GM23248 (cell line): ENCODE data around the gene UGT2B15. TPM values are rescaled to one million over a fixed set of nuclear protein-coding genes. Genes with fewer than 3 reads are reported as not detected.
"Not testable (repeated sequence)": the region's sequence is repeated elsewhere in the genome, so short reads cannot be mapped to it uniquely, and the experiment has no call there.

ENCODE experiments used
- DNase-seq: peaks from one replicate; pipeline ENCODE4 v3.0.0-alpha.2; 2015
- H2AFZ ChIP-seq: fragments of 200-600 bp; sonication (generic); 2 replicates; pipeline ENCODE4 v1.6.1; 2016; ENCODE audit warnings: antibody characterized with exemption
- H3F3A ChIP-seq: fragments of 200-600 bp; sonication (generic); 2 replicates; pipeline ENCODE4 v1.6.1; 2016; ENCODE audit warnings: mild to moderate bottlenecking, antibody characterized with exemption, mixed run types; ENCODE audit not compliant: insufficient read depth
- H3K27ac ChIP-seq: fragments of 200-600 bp; sonication (generic); 2 replicates; pipeline ENCODE4 v1.5.1; 2016; ENCODE audit warnings: mild to moderate bottlenecking
- H3K27me3 ChIP-seq: fragments of 200-600 bp; sonication (generic); replicated peaks from 2 replicates; pipeline ENCODE4 v1.6.1; 2016; ENCODE audit warnings: mild to moderate bottlenecking; ENCODE audit not compliant: insufficient read depth
- H3K36me3 ChIP-seq: fragments of 200-600 bp; sonication (generic); 2 replicates; pipeline ENCODE4 v1.6.1; 2016; ENCODE audit warnings: low read depth, mild to moderate bottlenecking
- H3K4me1 ChIP-seq: fragments of 200-600 bp; sonication (generic); 2 replicates; pipeline ENCODE4 v1.6.1; 2016; ENCODE audit warnings: mild to moderate bottlenecking; ENCODE audit not compliant: insufficient read depth
- H3K4me2 ChIP-seq: fragments of 200-600 bp; sonication (generic); one replicate; pipeline ENCODE4 v1.6.1; 2016; ENCODE audit warnings: mild to moderate bottlenecking; ENCODE audit not compliant: unreplicated experiment
- H3K4me3 ChIP-seq: fragments of 200-600 bp; sonication (generic); 2 replicates; pipeline ENCODE4 v1.5.1; 2016; ENCODE audit warnings: mild to moderate bottlenecking
- H3K79me2 ChIP-seq: fragments of 200-600 bp; sonication (generic); 2 replicates; pipeline ENCODE4 v1.6.1; 2016; ENCODE audit warnings: mild to moderate bottlenecking; ENCODE audit not compliant: insufficient read depth
- H3K9ac ChIP-seq: fragments of 200-600 bp; sonication (generic); 2 replicates; pipeline ENCODE4 v1.6.1; 2016; ENCODE audit warnings: mild to moderate bottlenecking
- H3K9me2 ChIP-seq: fragments of 200-600 bp; sonication (generic); 2 replicates; pipeline ENCODE4 v1.6.1; 2016; ENCODE audit warnings: mixed run types, mild to moderate bottlenecking, moderate library complexity; ENCODE audit not compliant: insufficient read depth
- H3K9me3 ChIP-seq: fragments of 200-600 bp; sonication (generic); one replicate; pipeline ENCODE4 v1.6.1; 2017; ENCODE audit warnings: low read depth
- H4K20me1 ChIP-seq: fragments of 200-600 bp; sonication (generic); 2 replicates; pipeline ENCODE4 v1.6.0; 2016; ENCODE audit not compliant: insufficient read depth
- EZH2 ChIP-seq: fragments of 200-600 bp; sonication (generic); IDR thresholded peaks from 2 replicates; pipeline ENCODE4 v1.6.1; 2018; ENCODE audit warnings: antibody characterized with exemption, mild to moderate bottlenecking; ENCODE audit not compliant: insufficient read depth, poor library complexity, severe bottlenecking
- EZH2phosphoT487 ChIP-seq: fragments of 200-600 bp; sonication (generic); IDR thresholded peaks from 2 replicates; pipeline ENCODE4 v1.6.1; 2018; ENCODE audit warnings: antibody characterized with exemption, moderate library complexity, mild to moderate bottlenecking, low read depth; ENCODE audit not compliant: insufficient read depth
- WGBS, 2 experiments: methylation state at CpG; one replicate each; pipeline ENCODE4 v1.1.6; 2015 to 2017; ENCODE audit warnings: low lambda C conversion rate in 2 of 2, low coverage in 1 of 2; ENCODE audit errors: missing lambda C conversion rate in 2 of 2; 5-methylcytosine and 5-hydroxymethylcytosine counted together
- in situ Hi-C: fragments of 300-500 bp; cut with MboI; formaldehyde crosslinking; loops from 2 replicates; pipeline ENCODE4 v1.15.0; 2020
- polyA plus RNA-seq: library from polyadenylated mRNA; unstranded; fragments of >200 nt; fragmentation: Nextera tagmentation; extraction: Ambion mirVana; gene quantifications from 2 replicates; pipeline ENCODE4 v1.2.1, GENCODE V29; 2016
- total RNA-seq: library from RNA; depleted of rRNA; stranded (reverse); fragments of >200 nt; shearing (Covaris generic); gene quantifications from 2 replicates; pipeline ENCODE4 v1.2.3, GENCODE V29; 2014

The UGT2B15 gene
- total and polyA plus RNA-seq, 2 experiments from 2014 or later = not detected

- Histone ChIP-seq H3K79me2 (no peaks in the 10 kb centered on the region), H3K27me3 (no peaks in the 10 kb centered on the region)
- 14% methylated on average over 3 of the region's 3 CpGs for WGBS, 2 experiments
Observed at GRCh38 chr4:68712207-68712606, 41.8 kb upstream of the UGT2B15 start.

GRCh38 chr4:68708566-68708965 lies 38.1 kb upstream of the UGT2B15 start:
- H3K4me2 ChIP-seq = no peak overlapping the region
- H3K4me1 ChIP-seq = no peaks in the 10 kb centered on the region
- H3K27ac ChIP-seq = no peak overlapping the region
- no peaks in the 10 kb centered on the region for H3F3A ChIP-seq
- no peaks in the 10 kb centered on the region for H3K9me2 ChIP-seq
- H2AFZ ChIP-seq = no peak overlapping the region
- no peaks in the 10 kb centered on the region for H3K27me3 ChIP-seq
- H4K20me1 ChIP-seq = no peaks in the 10 kb centered on the region
- no peaks in the 10 kb centered on the region for H3K79me2 ChIP-seq
- in situ Hi-C loops = no loop called here
- H3K4me3 ChIP-seq = no peak overlapping the region
- H3K9ac ChIP-seq = no peak overlapping the region
- H3K36me3 ChIP-seq = no peaks in the 10 kb centered on the region
- DNase-seq = no peak
- H3K9me3 ChIP-seq = no peaks in the 10 kb centered on the region
- TF ChIP-seq EZH2 (no peak), EZH2phosphoT487 (no peak)

More at GRCh38 chr4:68712207-68712606, 41.8 kb upstream of the UGT2B15 start:
- no peak overlapping the region for H3K4me2 ChIP-seq
- no peaks in the 10 kb centered on the region for H3K36me3 ChIP-seq
- H3K27ac ChIP-seq = no peak overlapping the region
- H3K9me3 ChIP-seq = no peaks in the 10 kb centered on the region
- no peak for TF ChIP-seq EZH2phosphoT487
- TF ChIP-seq EZH2 = no peak
- no peaks in the 10 kb centered on the region for H4K20me1 ChIP-seq
- in situ Hi-C loops = no loop called here
- no peak for DNase-seq
- H3K4me1 ChIP-seq = no peaks in the 10 kb centered on the region
- no peak overlapping the region for H3K9ac ChIP-seq
- H3K9me2 ChIP-seq = no peaks in the 10 kb centered on the region
- no peak overlapping the region for H2AFZ ChIP-seq
- no peak overlapping the region for H3K4me3 ChIP-seq
- H3F3A ChIP-seq = no peaks in the 10 kb centered on the region

DNA sequence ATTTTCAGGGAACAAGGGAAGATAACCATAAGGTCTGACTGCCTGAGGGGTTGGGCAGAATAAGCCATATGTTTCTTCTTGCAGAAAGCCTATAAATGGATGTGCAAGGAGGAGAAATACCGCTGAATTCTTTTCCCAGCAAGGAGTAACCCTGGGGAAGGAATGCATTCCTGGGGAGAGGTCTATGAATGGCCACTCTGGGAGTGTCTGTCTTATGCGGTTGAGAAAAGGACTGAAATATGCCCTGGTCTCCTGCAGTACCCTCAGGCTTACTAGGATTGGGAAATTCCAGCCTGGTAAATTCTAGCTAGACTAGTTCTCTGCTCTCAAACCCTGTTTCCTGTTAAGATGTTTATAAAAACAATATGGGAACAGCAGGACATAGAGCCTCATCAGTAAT lies 32.7 kb upstream of the UGT2B15 start:
- H3K36me3 ChIP-seq, DNase-seq, H3K79me2 ChIP-seq, H3K9me2 ChIP-seq, H3K9ac ChIP-seq, H3K27me3 ChIP-seq, H3K4me3 ChIP-seq, H3K27ac ChIP-seq, H3F3A ChIP-seq, H3K4me2 ChIP-seq, in situ Hi-C loops, H4K20me1 ChIP-seq, H3K4me1 ChIP-seq, H3K9me3 ChIP-seq, H2AFZ ChIP-seq: not testable (repeated sequence)
- 37 to 43% methylated on average over 2 of the region's 2 CpGs for WGBS, 2 experiments

DNA sequence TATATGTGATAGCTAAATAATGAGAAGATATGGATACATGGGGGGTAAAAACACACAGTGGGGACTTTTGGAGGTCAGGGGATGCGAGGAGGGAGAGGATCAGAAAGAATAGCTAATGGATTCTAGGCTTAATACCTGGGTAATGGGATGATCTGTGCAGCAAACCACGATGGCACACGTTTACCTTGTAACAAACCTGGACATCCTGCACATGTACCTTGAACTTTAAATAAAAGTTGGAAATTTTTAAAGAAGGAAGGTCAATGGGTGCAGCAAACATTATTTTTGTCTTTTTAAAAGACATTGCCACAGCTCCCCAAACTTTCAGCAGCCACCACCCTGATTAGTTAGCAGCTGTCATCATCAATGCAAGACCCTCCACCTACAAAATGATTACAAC lies 29.7 kb upstream of the UGT2B15 start:
- Histone ChIP-seq H4K20me1 (no peaks in the 10 kb centered on the region), H3K4me1 (no peaks in the 10 kb centered on the region), H3K4me3 (no peak overlapping the region), H3K36me3 (no peaks in the 10 kb centered on the region), H3F3A (no peaks in the 10 kb centered on the region), H3K9me3 (no peaks in the 10 kb centered on the region), H3K4me2 (no peak overlapping the region), H3K27ac (no peak overlapping the region), H3K27me3 (no peaks in the 10 kb centered on the region), H3K79me2 (no peaks in the 10 kb centered on the region), H3K9me2 (no peaks in the 10 kb centered on the region), H3K9ac (no peak overlapping the region), H2AFZ (no peak overlapping the region)
- no peak for TF ChIP-seq EZH2
- TF ChIP-seq EZH2phosphoT487 = no peak
- 4 to 8% methylated on average over 3 of the region's 3 CpGs for WGBS, 2 experiments
- in situ Hi-C loops = no loop called here
- no peak for DNase-seq

DNA sequence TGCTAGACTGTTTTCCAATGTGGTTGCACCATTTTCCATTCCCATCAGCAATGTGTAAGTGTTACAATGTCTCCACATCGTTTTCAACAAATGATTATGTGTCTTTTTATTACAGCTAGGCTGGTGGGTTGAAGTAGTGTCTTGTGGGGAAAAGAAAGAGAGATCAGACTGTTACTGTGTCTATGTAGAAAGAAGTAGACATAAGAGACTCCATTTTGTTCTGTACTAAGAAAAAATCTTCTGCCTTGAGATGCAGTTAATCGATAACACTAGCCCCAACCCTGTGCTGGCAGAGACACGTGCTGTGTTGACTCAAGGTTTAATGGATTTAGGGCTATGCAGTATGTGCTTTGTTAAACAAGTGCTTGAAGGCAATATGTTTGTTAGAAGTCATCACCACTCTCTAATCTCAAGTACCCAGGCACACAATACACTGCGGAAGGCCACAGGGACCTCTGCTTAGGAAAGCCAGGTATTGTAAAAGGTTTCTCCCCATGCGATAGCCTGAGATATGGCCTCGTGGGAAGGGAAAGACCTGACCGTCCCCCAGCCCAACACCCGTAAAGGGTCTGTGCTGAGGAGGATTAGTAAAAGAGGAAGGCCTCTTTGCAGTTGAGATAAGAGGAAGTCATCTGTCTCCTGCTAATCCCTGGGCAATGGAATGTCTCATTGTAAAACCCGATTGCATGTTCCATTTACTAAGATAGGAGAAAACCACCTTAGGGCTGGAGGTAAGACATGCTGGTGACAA lies 23.0 kb upstream of the UGT2B15 start:
- in situ Hi-C loops = no loop called here
- no peak overlapping the region for H2AFZ ChIP-seq
- no peaks in the 10 kb centered on the region for H4K20me1 ChIP-seq

More for the DNA sequence above, 23.0 kb upstream of the UGT2B15 start:
- Histone ChIP-seq H3K27ac (no peak overlapping the region), H3K36me3 (no peaks in the 10 kb centered on the region), H3K4me2 (no peak overlapping the region), H3K4me3 (no peak overlapping the region), H3K4me1 (no peaks in the 10 kb centered on the region), H3K79me2 (no peaks in the 10 kb centered on the region), H3K9me3 (no peaks in the 10 kb centered on the region), H3K9me2 (no peaks in the 10 kb centered on the region), H3K9ac (no peak overlapping the region), H3F3A (no peaks in the 10 kb centered on the region), H3K27me3 (no peaks in the 10 kb centered on the region)
- DNase-seq = no peak
- 29 to 31% methylated on average over 9 of the region's 9 CpGs for WGBS, 2 experiments
- TF ChIP-seq EZH2phosphoT487 (no peak), EZH2 (no peak)
